GM12874 (cell line): ENCODE measurements around the gene PARD3.

ENCODE experiments used
- CTCF ChIP-seq: IDR thresholded peaks from 2 replicates; pipeline ENCODE4 v1.5.1; 2011; ENCODE audit warnings: low read depth, mild to moderate bottlenecking, control low read depth, low read length, moderate library complexity; ENCODE audit not compliant: insufficient read depth

The PARD3 gene

GRCh38 chr10:34141032-34141680 lies 673.9 kb downstream of the PARD3 start:
- TF ChIP-seq CTCF, result no peak

GRCh38 chr10:34139559-34139958 lies 675.5 kb downstream of the PARD3 start:
- TF ChIP-seq CTCF, result no peak

GRCh38 chr10:34137955-34138354 lies 677.1 kb downstream of the PARD3 start:
- TF ChIP-seq CTCF, result no peak

- TF ChIP-seq CTCF, result no peak
Observed at GRCh38 chr10:34137201-34137600, 677.9 kb downstream of the PARD3 start.

GRCh38 chr10:34135515-34135914 lies 679.6 kb downstream of the PARD3 start:
- TF ChIP-seq CTCF, result no peak

- no peak for TF ChIP-seq CTCF
Observed at GRCh38 chr10:34134602-34135001, 680.5 kb downstream of the PARD3 start.

GRCh38 chr10:34133406-34133805 lies 681.7 kb downstream of the PARD3 start:
- no peak for TF ChIP-seq CTCF

- TF ChIP-seq CTCF, result no peak
Observed at GRCh38 chr10:34131152-34131551, 683.9 kb downstream of the PARD3 start.
